HL-60 (cell line): Measurements from ENCODE around the gene HUWE1.

ENCODE experiments used
- DNase-seq, 2 experiments: peaks; one replicate each; pipeline ENCODE4 v3.0.0-alpha.2; 2010 to 2020; ENCODE audit warnings: low read depth in 1 of 2, low spot score in 1 of 2
- H3K27ac ChIP-seq: fragments of 250-450 bp; sonication (Bioruptor Pico); replicated peaks from 2 replicates; pipeline ENCODE4 v1.5.1; 2020; ENCODE audit warnings: mild to moderate bottlenecking, moderate library complexity
- H3K27me3 ChIP-seq: fragments of 250-450 bp; sonication (Bioruptor Pico); 2 replicates; pipeline ENCODE4 v1.5.1; 2021; ENCODE audit warnings: mild to moderate bottlenecking, moderate library complexity; ENCODE audit not compliant: insufficient read depth, poor library complexity, severe bottlenecking
- H3K4me3 ChIP-seq: replicated peaks from 2 replicates; pipeline ENCODE4 v1.5.1; 2011; ENCODE audit warnings: mild to moderate bottlenecking, control low read depth, low read length; ENCODE audit not compliant: insufficient read depth
- CTCF ChIP-seq: IDR thresholded peaks from one replicate; pipeline ENCODE4 v1.5.1; 2011; ENCODE audit warnings: low read length, control low read depth, inconsistent platforms; ENCODE audit not compliant: insufficient read depth
- GABPA ChIP-seq: IDR thresholded peaks from 2 replicates; pipeline ENCODE4 v1.6.1; 2012; ENCODE audit warnings: low read depth
- POLR2AphosphoS5 ChIP-seq: IDR thresholded peaks from 2 replicates; pipeline ENCODE4 v1.6.1; 2012; ENCODE audit warnings: low read depth
- REST ChIP-seq: IDR thresholded peaks from 2 replicates; pipeline ENCODE4 v1.6.1; 2012; ENCODE audit warnings: low read depth; ENCODE audit not compliant: insufficient replicate concordance
- SPI1 ChIP-seq: IDR thresholded peaks from 2 replicates; pipeline ENCODE4 v1.6.1; 2012; ENCODE audit warnings: low read depth, mild to moderate bottlenecking, borderline replicate concordance

HUWE1 gene

GRCh38 chrX:53704854-53705253 is 18.3 kb upstream of the HUWE1 start:
- H3K4me3 ChIP-seq = no peak overlapping the region
- H3K27ac ChIP-seq = no peak overlapping the region
- TF ChIP-seq POLR2AphosphoS5 (no peak), CTCF (no peak), REST (no peak), SPI1 (no peak), GABPA (no peak)
- H3K27me3 ChIP-seq = no peaks in the 10 kb centered on the region
- DNase-seq = no peak

- no peak for TF ChIP-seq REST
- TF ChIP-seq POLR2AphosphoS5 = no peak
- no peak for TF ChIP-seq CTCF
- TF ChIP-seq SPI1 = no peak
- TF ChIP-seq GABPA = no peak
These were observed 17.8 kb upstream of the HUWE1 start for GRCh38 chrX:53704294-53704693.

GRCh38 chrX:53695946-53696549 is 9.5 kb upstream of the HUWE1 start:
- TF ChIP-seq CTCF (no peak), GABPA (no peak)
- no peaks in the 10 kb centered on the region for H3K27me3 ChIP-seq
- no peak overlapping the region for H3K27ac ChIP-seq
- DNase-seq = no peak
- H3K4me3 ChIP-seq = no peak overlapping the region

More at GRCh38 chrX:53704294-53704693, 17.8 kb upstream of the HUWE1 start:
- H3K27me3 ChIP-seq = no peaks in the 10 kb centered on the region
- H3K27ac ChIP-seq = no peak overlapping the region
- H3K4me3 ChIP-seq = no peak overlapping the region
- DNase-seq = no peak

GRCh38 chrX:53694642-53695041 is 8.1 kb upstream of the HUWE1 start:
- no peak overlapping the region for H3K4me3 ChIP-seq
- TF ChIP-seq SPI1 (no peak), CTCF (no peak), REST (no peak), POLR2AphosphoS5 (no peak), GABPA (no peak)

More at GRCh38 chrX:53694642-53695041, 8.1 kb upstream of the HUWE1 start:
- H3K27ac ChIP-seq = no peak overlapping the region
- no peaks in the 10 kb centered on the region for H3K27me3 ChIP-seq
- no peak for DNase-seq
